HepG2 (cell line): ENCODE results near the gene NUDCD2. TPM values are rescaled to one million over a fixed set of nuclear protein-coding genes. Genes with fewer than 3 reads are reported as not detected.

Experiments used
- CAMTA2 ChIP-seq: sonication (generic); formaldehyde crosslinking; IDR thresholded peaks from 2 replicates; pipeline ENCODE4 v1.4.0; 2020; ENCODE audit warnings: mild to moderate bottlenecking, missing genetic modification reagents, borderline replicate concordance
- CEBPB ChIP-seq: IDR thresholded peaks from 2 replicates; pipeline ENCODE4 v1.6.1; 2011; ENCODE audit warnings: low read depth, low read length, improper control_type of control experiment, borderline replicate concordance
- CENPT ChIP-seq: sonication (generic); formaldehyde crosslinking; IDR thresholded peaks from 2 replicates; pipeline ENCODE4 v1.8.0; 2022; ENCODE audit warnings: low read depth, mild to moderate bottlenecking, moderate library complexity, missing genetic modification reagents
- DDIT3 ChIP-seq: sonication (generic); formaldehyde crosslinking; IDR thresholded peaks from 2 replicates; pipeline ENCODE4 v1.4.0; 2020; ENCODE audit warnings: mild to moderate bottlenecking, missing genetic modification reagents
- FOXK2 ChIP-seq: fragments of 450-650 bp; IDR thresholded peaks from 2 replicates; pipeline ENCODE4 v1.6.1; 2016
- IKZF4 ChIP-seq: sonication (generic); formaldehyde crosslinking; IDR thresholded peaks from 2 replicates; pipeline ENCODE4 v1.5.1; 2020; ENCODE audit warnings: borderline replicate concordance, mild to moderate bottlenecking, low read depth, missing genetic modification reagents; ENCODE audit errors: not compliant biosample characterization
- MAFG ChIP-seq: sonication (generic); formaldehyde crosslinking; IDR thresholded peaks from 2 replicates; pipeline ENCODE4 v1.5.1; 2020; ENCODE audit warnings: mild to moderate bottlenecking, missing genetic modification reagents
- STAG1 ChIP-seq: sonication (generic); formaldehyde crosslinking; IDR thresholded peaks from 2 replicates; pipeline ENCODE4 v1.4.0; 2020; ENCODE audit warnings: missing genetic modification reagents
- TBP ChIP-seq: sonication (generic); formaldehyde crosslinking; IDR thresholded peaks from 2 replicates; pipeline ENCODE4 v1.5.0; 2020; ENCODE audit warnings: missing genetic modification reagents
- YEATS2 ChIP-seq: sonication (generic); formaldehyde crosslinking; IDR thresholded peaks from 2 replicates; pipeline ENCODE4 v1.4.0; 2020; ENCODE audit warnings: missing genetic modification reagents, borderline replicate concordance
- ZBTB2 ChIP-seq: sonication (generic); formaldehyde crosslinking; IDR thresholded peaks from 2 replicates; pipeline ENCODE4 v1.8.0; 2022; ENCODE audit warnings: low read depth, missing genetic modification reagents
- ZEB1 ChIP-seq: IDR thresholded peaks from 2 replicates; pipeline ENCODE4 v1.6.1; 2012; ENCODE audit warnings: mild to moderate bottlenecking, low read depth, inconsistent platforms; ENCODE audit not compliant: insufficient replicate concordance
- ZNF326 ChIP-seq: sonication (generic); formaldehyde crosslinking; IDR thresholded peaks from 2 replicates; pipeline ENCODE4 v1.4.0; 2020; ENCODE audit warnings: missing genetic modification reagents, borderline replicate concordance
- ZNF33A ChIP-seq: sonication (generic); formaldehyde crosslinking; IDR thresholded peaks from 2 replicates; pipeline ENCODE4 v1.5.1; 2020; ENCODE audit warnings: missing genetic modification reagents, mild to moderate bottlenecking, moderate library complexity, borderline replicate concordance
- ZNF564 ChIP-seq: sonication (generic); formaldehyde crosslinking; IDR thresholded peaks from 2 replicates; pipeline ENCODE4 v1.8.1; 2023; ENCODE audit warnings: mild to moderate bottlenecking, missing genetic modification reagents
- ZNF597 ChIP-seq: sonication (generic); formaldehyde crosslinking; IDR thresholded peaks from 2 replicates; pipeline ENCODE4 v1.5.0; 2020; ENCODE audit warnings: missing genetic modification reagents
- ZNF609 ChIP-seq: sonication (generic); formaldehyde crosslinking; IDR thresholded peaks from 2 replicates; pipeline ENCODE4 v1.4.0; 2020; ENCODE audit warnings: mild to moderate bottlenecking, missing genetic modification reagents, borderline replicate concordance
- ZNF75D ChIP-seq: sonication (generic); formaldehyde crosslinking; IDR thresholded peaks from 2 replicates; pipeline ENCODE4 v1.8.1; 2023; ENCODE audit warnings: missing genetic modification reagents, mild to moderate bottlenecking, borderline replicate concordance
- ZNF780A ChIP-seq: sonication (generic); formaldehyde crosslinking; IDR thresholded peaks from 2 replicates; pipeline ENCODE4 v1.8.0; 2022; ENCODE audit warnings: mild to moderate bottlenecking, missing genetic modification reagents, moderate library complexity
- ZSCAN5A ChIP-seq: sonication (generic); formaldehyde crosslinking; IDR thresholded peaks from 2 replicates; pipeline ENCODE4 v1.8.0; 2022; ENCODE audit warnings: mild to moderate bottlenecking, missing genetic modification reagents, borderline replicate concordance
- polyA plus RNA-seq, 8 experiments: library from polyadenylated mRNA; depleted of rRNA in 3 of 8; stranded (reverse) in 7 of 8; unstranded in 1 of 8; fragments of >200 nt; fragmentation: Illumina TruSeq in 4 of 8; extraction: Trizol in 4 of 8; gene quantifications; 2 replicates each; pipeline versions ENCODE4 v1.2.1 to v1.2.3, GENCODE V29; 2011 to 2016; ENCODE audit warnings: low read depth in 4 of 8, missing spikeins in 1 of 8, mixed read lengths in 1 of 8; ENCODE audit not compliant: insufficient read depth in 1 of 8
- total RNA-seq, 5 experiments: library from RNA; depleted of rRNA; stranded (reverse); fragments of >200 nt; fragmentation: Illumina TruSeq; extraction: Trizol; gene quantifications; 2 replicates each; pipeline ENCODE4 v1.2.3, GENCODE V29; 2016; ENCODE audit warnings: low read depth in 1 of 5

NUDCD2 gene
- total and polyA plus RNA-seq, 2 of the 13 experiments (the other 11 are each of a cell fraction or from before 2014, with no cell fraction given) = 14.8 to 39.2 TPM

- no peak for TF ChIP-seq ZNF597 (CRISPR knock-in tag)
- no peak for TF ChIP-seq TBP (CRISPR knock-in tag)
- TF ChIP-seq ZNF780A (CRISPR knock-in tag) = no peak
- TF ChIP-seq ZSCAN5A = 0 out of 2 replicates have a peak, but pooled peaks have one; percentile 65
- no peak for TF ChIP-seq CENPT (CRISPR knock-in tag)
- TF ChIP-seq IKZF4 = no peak
- TF ChIP-seq MAFG (CRISPR knock-in tag) = 0 out of 2 replicates have a peak, but pooled peaks have one; percentile 25
- TF ChIP-seq CEBPB = peak; percentile 60; the same call in 1 of the 2 replicates
- no peak for TF ChIP-seq FOXK2
- TF ChIP-seq ZNF564 (CRISPR knock-in tag) = no peak
- no peak for TF ChIP-seq ZEB1
- no peak for TF ChIP-seq ZNF33A (CRISPR knock-in tag)
- TF ChIP-seq CAMTA2 (CRISPR knock-in tag) = no peak
- TF ChIP-seq STAG1 (CRISPR knock-in tag) = no peak
- peak; percentile 33; the same call in 1 of the 2 replicates for TF ChIP-seq ZNF609
- no peak for TF ChIP-seq ZNF326 (CRISPR knock-in tag)
- TF ChIP-seq DDIT3 (CRISPR knock-in tag) = no peak
- no peak for TF ChIP-seq ZNF75D (CRISPR knock-in tag)
- no peak for TF ChIP-seq ZBTB2 (CRISPR knock-in tag)
- TF ChIP-seq YEATS2 (CRISPR knock-in tag) = peak; percentile 77; the same call in 1 of the 2 replicates
Measured at GRCh38 chr5:163459819-163460561, at the start of gene NUDCD2 (continued).
